GM19043 (cell line): Measurements from ENCODE around the gene BPGM.

Experiments
- ATAC-seq: cut with Tn5 transposase; IDR thresholded peaks from one replicate; pipeline ENCODE4 v1.9.1; 2021; ENCODE audit warnings: low read depth; ENCODE audit not compliant: unreplicated experiment

BPGM gene

GRCh38 chr7:134694767-134695166 lies 48.1 kb downstream of the BPGM start:
- ATAC-seq, result no peak

GRCh38 chr7:134695321-134695860 lies 48.7 kb downstream of the BPGM start:
- ATAC-seq, result no peak

GRCh38 chr7:134696261-134696660 lies 49.6 kb downstream of the BPGM start:
- no peak for ATAC-seq

GRCh38 chr7:134697205-134697886 lies 50.7 kb downstream of the BPGM start:
- ATAC-seq, result no peak

- no peak for ATAC-seq
Observed at GRCh38 chr7:134698481-134698880, 51.8 kb downstream of the BPGM start.

- ATAC-seq, result no peak
Observed at GRCh38 chr7:134699021-134699818, 52.6 kb downstream of the BPGM start.

GRCh38 chr7:134699899-134700298 lies 53.2 kb downstream of the BPGM start:
- ATAC-seq, result no peak

- ATAC-seq, result no peak
Observed at GRCh38 chr7:134701272-134701671, 54.6 kb downstream of the BPGM start.

- no peak for ATAC-seq
Observed at GRCh38 chr7:134702366-134703240, 56.0 kb downstream of the BPGM start.

- no peak for ATAC-seq
Observed at GRCh38 chr7:134703241-134703594, 56.6 kb downstream of the BPGM start.

- ATAC-seq, result no peak
Observed at GRCh38 chr7:134703782-134704181, 57.1 kb downstream of the BPGM start.

- no peak for ATAC-seq
Observed at GRCh38 chr7:134704827-134705226, 58.2 kb downstream of the BPGM start.

GRCh38 chr7:134705716-134706115 lies 59.1 kb downstream of the BPGM start:
- ATAC-seq, result no peak

- no peak for ATAC-seq
Observed at GRCh38 chr7:134706468-134706867, 59.8 kb downstream of the BPGM start.

- ATAC-seq, result no peak
Observed at GRCh38 chr7:134707663-134708378, 61.2 kb downstream of the BPGM start.

- no peak for ATAC-seq
Observed at GRCh38 chr7:134708692-134709091, 62.0 kb downstream of the BPGM start.

- ATAC-seq, result no peak
Observed at GRCh38 chr7:134709197-134709596, 62.5 kb downstream of the BPGM start.

- no peak for ATAC-seq
Observed at GRCh38 chr7:134710511-134710853, 63.8 kb downstream of the BPGM start.

- ATAC-seq, result no peak
Observed at GRCh38 chr7:134710854-134711624, 64.4 kb downstream of the BPGM start.

GRCh38 chr7:134712196-134712595 lies 65.5 kb downstream of the BPGM start:
- ATAC-seq, result no peak
